Loucy (cell line): Measurements from ENCODE around the gene BMERB1.
"Not testable (repeated sequence)": the region's sequence is repeated elsewhere in the genome, so short reads cannot be mapped to it uniquely, and the experiment has no call there.

Experiments
- H2AFZ ChIP-seq: fragments of 200-600 bp; sonication (generic); 2 replicates; pipeline ENCODE4 v1.6.0; 2016; ENCODE audit warnings: antibody characterized with exemption, mild to moderate bottlenecking, low read length, moderate library complexity
- H3F3A ChIP-seq: fragments of 200-600 bp; 2 replicates; pipeline ENCODE4 v1.6.0; 2016; ENCODE audit warnings: antibody characterized with exemption, low read depth, mild to moderate bottlenecking
- H3K27me3 ChIP-seq: fragments of 200-600 bp; sonication (generic); 2 replicates; pipeline ENCODE4 v1.6.1; 2014; ENCODE audit warnings: low read length, mild to moderate bottlenecking; ENCODE audit not compliant: insufficient read depth, poor library complexity, severe bottlenecking
- H3K36me3 ChIP-seq: fragments of 200-600 bp; sonication (generic); 2 replicates; pipeline ENCODE4 v1.6.1; 2016; ENCODE audit warnings: low read length; ENCODE audit not compliant: insufficient read depth
- H3K4me1 ChIP-seq: fragments of 200-600 bp; sonication (generic); 2 replicates; pipeline ENCODE4 v1.5.1; 2014; ENCODE audit warnings: low read length, mild to moderate bottlenecking; ENCODE audit not compliant: insufficient read depth, poor library complexity, severe bottlenecking
- H3K4me2 ChIP-seq: fragments of 200-600 bp; sonication (generic); 2 replicates; pipeline ENCODE4 v1.6.0; 2014; ENCODE audit warnings: antibody characterized with exemption, low read length, low read depth, mild to moderate bottlenecking; ENCODE audit not compliant: poor library complexity, severe bottlenecking
- H3K4me3 ChIP-seq: fragments of 200-600 bp; sonication (generic); 2 replicates; pipeline ENCODE4 v1.5.1; 2014; ENCODE audit warnings: low read length, mild to moderate bottlenecking, mixed read lengths; ENCODE audit not compliant: poor library complexity, severe bottlenecking
- H3K79me2 ChIP-seq: fragments of 200-600 bp; sonication (generic); 2 replicates; pipeline ENCODE4 v1.6.1; 2014; ENCODE audit warnings: low read length; ENCODE audit not compliant: insufficient read depth
- H3K9ac ChIP-seq: fragments of 200-600 bp; sonication (generic); 2 replicates; pipeline ENCODE4 v1.6.0; 2014; ENCODE audit warnings: mild to moderate bottlenecking, low read depth, low read length, moderate library complexity; ENCODE audit not compliant: poor library complexity, severe bottlenecking
- H3K9me2 ChIP-seq: fragments of 200-600 bp; sonication (generic); replicated peaks from 2 replicates; pipeline ENCODE4 v1.6.1; 2016; ENCODE audit warnings: low read depth, low read length, mixed read lengths
- H3K9me3 ChIP-seq: fragments of 200-600 bp; sonication (generic); 2 replicates; pipeline ENCODE4 v1.6.1; 2014; ENCODE audit warnings: mild to moderate bottlenecking, antibody characterized with exemption, low read length, low read depth; ENCODE audit not compliant: insufficient read depth
- H4K20me1 ChIP-seq: fragments of 200-600 bp; sonication (generic); 2 replicates; pipeline ENCODE4 v1.6.0; 2014; ENCODE audit warnings: antibody characterized with exemption, low read length, mild to moderate bottlenecking; ENCODE audit not compliant: insufficient read depth, poor library complexity, severe bottlenecking
- EZH2phosphoT487 ChIP-seq: fragments of 200-600 bp; IDR thresholded peaks from 2 replicates; pipeline ENCODE4 v1.6.1; 2018; ENCODE audit warnings: antibody characterized with exemption, mild to moderate bottlenecking, moderate library complexity, borderline replicate concordance
- TF ChIP-seq, protein P1 (sequence below): fragments of 200-600 bp; sonication (generic); conservative IDR thresholded peaks from 2 replicates; pipeline ENCODE4 v1.5.1; 2014; ENCODE audit warnings: mild to moderate bottlenecking, antibody characterized with exemption, low read length

The BMERB1 gene

DNA sequence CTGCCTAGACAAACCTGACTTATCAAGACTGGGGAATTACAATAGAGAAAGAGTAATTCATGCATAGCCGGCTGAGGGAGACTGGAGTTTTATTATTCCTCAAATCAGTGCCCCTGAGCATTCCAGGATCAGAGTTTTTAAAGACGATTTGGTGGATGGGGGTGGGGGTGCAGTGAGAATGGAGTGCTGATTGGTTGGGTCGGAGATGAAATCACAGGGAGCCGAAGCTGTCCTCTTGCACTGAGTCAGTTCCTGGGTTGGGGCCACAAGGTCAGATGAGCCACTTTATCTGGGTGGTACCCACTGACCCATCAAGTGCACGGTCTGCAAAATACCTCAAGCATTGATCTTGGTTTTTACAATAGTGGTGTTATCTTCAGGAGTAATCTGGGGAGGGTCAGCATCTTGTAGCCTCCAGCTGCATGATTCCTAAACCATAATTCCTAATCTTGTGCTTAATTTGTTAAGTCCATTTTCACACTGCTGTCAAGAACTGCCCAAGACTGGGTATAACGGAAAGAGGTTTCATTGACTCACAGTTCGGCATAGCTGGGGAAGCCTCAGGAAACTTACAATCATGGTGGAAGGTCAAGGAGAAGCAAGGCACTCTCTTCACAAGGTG lies 139.0 kb downstream of the BMERB1 start:
- Histone ChIP-seq H3K4me1 (no peaks in the 10 kb centered on the region), H2AFZ (no peak overlapping the region)

DNA sequence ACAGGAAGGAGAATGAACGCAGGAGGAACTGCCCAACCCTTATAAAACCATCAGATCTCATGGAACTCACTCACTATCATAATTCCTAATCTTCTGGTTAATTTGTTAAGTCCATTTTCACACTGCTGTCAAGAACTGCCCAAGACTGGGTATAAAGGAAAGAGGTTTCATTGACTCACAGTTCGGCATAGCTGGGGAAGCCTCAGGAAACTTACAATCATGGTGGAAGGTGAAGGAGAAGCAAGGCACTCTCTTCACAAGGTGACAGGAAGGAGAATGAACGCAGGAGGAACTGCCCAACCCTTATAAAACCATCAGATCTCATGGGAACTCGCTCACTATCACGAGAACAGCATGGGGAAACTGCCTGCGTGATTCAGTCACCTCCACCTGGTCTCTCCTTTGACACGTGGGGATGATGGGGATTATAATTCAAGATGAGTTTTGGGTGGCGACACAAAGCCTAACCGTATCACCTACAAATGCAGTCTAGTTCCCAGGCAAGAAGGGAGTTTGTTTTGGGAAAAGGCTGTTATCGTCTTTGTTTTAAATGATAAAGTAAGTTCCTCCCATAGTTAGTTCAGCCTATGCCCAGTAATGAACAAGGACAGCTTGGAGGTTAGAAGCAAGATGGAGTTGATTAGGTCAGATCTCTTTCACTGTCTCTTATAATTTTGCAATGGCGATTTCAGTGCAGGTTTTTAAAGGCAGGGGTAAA lies 139.7 kb downstream of the BMERB1 start:
- H3K4me1 ChIP-seq, H3K36me3 ChIP-seq, H3K79me2 ChIP-seq, H3K9ac ChIP-seq, H3K9me3 ChIP-seq, H3K4me3 ChIP-seq, H3K9me2 ChIP-seq, H2AFZ ChIP-seq, H4K20me1 ChIP-seq, H3K4me2 ChIP-seq, H3K27me3 ChIP-seq, H3F3A ChIP-seq: not testable (repeated sequence)

More for the DNA sequence above, 139.0 kb downstream of the BMERB1 start:
- Histone ChIP-seq H3K9me2 (no peaks in the 10 kb centered on the region), H3K79me2 (no peaks in the 10 kb centered on the region), H3K9ac (no peak overlapping the region), H3K36me3 (no peaks in the 10 kb centered on the region), H3K4me2 (no peak overlapping the region), H4K20me1 (no peaks in the 10 kb centered on the region), H3K4me3 (no peak overlapping the region), H3K9me3 (no peaks in the 10 kb centered on the region), H3K27me3 (no peaks in the 10 kb centered on the region), H3F3A (no peaks in the 10 kb centered on the region)
- TF ChIP-seq, protein P1, sequence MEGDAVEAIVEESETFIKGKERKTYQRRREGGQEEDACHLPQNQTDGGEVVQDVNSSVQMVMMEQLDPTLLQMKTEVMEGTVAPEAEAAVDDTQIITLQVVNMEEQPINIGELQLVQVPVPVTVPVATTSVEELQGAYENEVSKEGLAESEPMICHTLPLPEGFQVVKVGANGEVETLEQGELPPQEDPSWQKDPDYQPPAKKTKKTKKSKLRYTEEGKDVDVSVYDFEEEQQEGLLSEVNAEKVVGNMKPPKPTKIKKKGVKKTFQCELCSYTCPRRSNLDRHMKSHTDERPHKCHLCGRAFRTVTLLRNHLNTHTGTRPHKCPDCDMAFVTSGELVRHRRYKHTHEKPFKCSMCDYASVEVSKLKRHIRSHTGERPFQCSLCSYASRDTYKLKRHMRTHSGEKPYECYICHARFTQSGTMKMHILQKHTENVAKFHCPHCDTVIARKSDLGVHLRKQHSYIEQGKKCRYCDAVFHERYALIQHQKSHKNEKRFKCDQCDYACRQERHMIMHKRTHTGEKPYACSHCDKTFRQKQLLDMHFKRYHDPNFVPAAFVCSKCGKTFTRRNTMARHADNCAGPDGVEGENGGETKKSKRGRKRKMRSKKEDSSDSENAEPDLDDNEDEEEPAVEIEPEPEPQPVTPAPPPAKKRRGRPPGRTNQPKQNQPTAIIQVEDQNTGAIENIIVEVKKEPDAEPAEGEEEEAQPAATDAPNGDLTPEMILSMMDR: no peak
- no peak for TF ChIP-seq EZH2phosphoT487

DNA sequence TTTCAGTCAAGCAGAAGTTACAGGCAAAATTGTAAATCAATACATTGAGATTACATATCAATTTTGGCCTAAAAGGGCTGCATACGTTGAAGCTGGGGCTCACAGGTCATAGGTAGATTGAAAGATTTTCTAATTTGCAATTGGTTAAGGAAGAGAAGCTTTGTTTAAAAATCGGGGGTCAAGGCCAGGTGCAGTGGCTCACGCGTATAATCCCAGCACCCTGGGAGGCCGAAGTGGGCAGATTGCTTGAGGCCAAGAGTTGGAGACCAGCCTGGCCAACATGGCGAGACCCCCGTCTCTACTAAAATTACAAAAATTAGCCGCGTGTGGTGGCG lies 140.2 kb downstream of the BMERB1 start:
- no peaks in the 10 kb centered on the region for H3K36me3 ChIP-seq
- H2AFZ ChIP-seq: no peak overlapping the region
- no peaks in the 10 kb centered on the region for H3K4me1 ChIP-seq
- no peaks in the 10 kb centered on the region for H3K9me3 ChIP-seq
- TF ChIP-seq, protein P1: no peak
- no peak for TF ChIP-seq EZH2phosphoT487
- H3K4me3 ChIP-seq: no peak overlapping the region
- no peak overlapping the region for H3K4me2 ChIP-seq
- no peaks in the 10 kb centered on the region for H4K20me1 ChIP-seq
- H3F3A ChIP-seq: no peaks in the 10 kb centered on the region
- no peaks in the 10 kb centered on the region for H3K9me2 ChIP-seq
- H3K27me3 ChIP-seq: no peaks in the 10 kb centered on the region
- H3K9ac ChIP-seq: no peak overlapping the region
- H3K79me2 ChIP-seq: no peaks in the 10 kb centered on the region
